HepG2 (cell line): ENCODE measurements around the gene TPD52L2. TPM values are rescaled to one million over a fixed set of nuclear protein-coding genes. Genes with fewer than 3 reads are reported as not detected.

Source experiments
- AHR ChIP-seq: IDR thresholded peaks from 2 replicates; pipeline ENCODE4 v1.6.1; 2018; ENCODE audit warnings: missing genetic modification reagents, missing compliant biosample characterization
- ATF3 ChIP-seq: sonication (generic); formaldehyde crosslinking; IDR thresholded peaks from 2 replicates; pipeline ENCODE4 v1.4.0; 2020; ENCODE audit warnings: missing genetic modification reagents
- GLMP ChIP-seq: sonication (generic); formaldehyde crosslinking; IDR thresholded peaks from 2 replicates; pipeline ENCODE4 v1.9.0; 2021; ENCODE audit warnings: missing genetic modification reagents, mild to moderate bottlenecking, borderline replicate concordance
- GPN1 ChIP-seq: sonication (generic); formaldehyde crosslinking; IDR thresholded peaks from 2 replicates; pipeline ENCODE4 v1.5.1; 2020; ENCODE audit warnings: missing genetic modification reagents, borderline replicate concordance
- HMG20B ChIP-seq: conservative IDR thresholded peaks from 2 replicates; pipeline ENCODE4 v1.6.1; 2016; ENCODE audit warnings: missing genetic modification reagents, missing compliant biosample characterization
- HNRNPK ChIP-seq: fragments of 200-400 bp; formaldehyde crosslinking; IDR thresholded peaks from 2 replicates; pipeline ENCODE4 v1.6.1; 2018; ENCODE audit warnings: low read length, low read depth, moderate library complexity, mild to moderate bottlenecking; ENCODE audit not compliant: poor library complexity, severe bottlenecking
- KDM3A ChIP-seq: IDR thresholded peaks from 2 replicates; pipeline ENCODE4 v1.6.1; 2018; ENCODE audit warnings: low read depth, missing compliant biosample characterization
- MED8 ChIP-seq: sonication (generic); formaldehyde crosslinking; IDR thresholded peaks from 2 replicates; pipeline ENCODE4 v1.8.1; 2023; ENCODE audit warnings: mild to moderate bottlenecking, missing genetic modification reagents; ENCODE audit not compliant: insufficient replicate concordance
- PCBP1 ChIP-seq: fragments of 200-400 bp; formaldehyde crosslinking; IDR thresholded peaks from 2 replicates; pipeline ENCODE4 v1.6.1; 2017; ENCODE audit warnings: mild to moderate bottlenecking, low read depth, low read length, borderline replicate concordance
- POLR2A ChIP-seq, 2 experiments: IDR thresholded peaks; 2 replicates each; pipeline ENCODE4 v1.6.1; 2011; ENCODE audit warnings: low read depth in 2 of 2, low read length in 2 of 2, mild to moderate bottlenecking in 1 of 2, moderate library complexity in 1 of 2; ENCODE audit not compliant: insufficient read depth in 1 of 2
- PRMT3 ChIP-seq: sonication (generic); formaldehyde crosslinking; IDR thresholded peaks from 2 replicates; pipeline ENCODE4 v1.8.1; 2022; ENCODE audit warnings: low read depth, mild to moderate bottlenecking, moderate library complexity, missing genetic modification reagents, borderline replicate concordance
- RBM39 ChIP-seq: fragments of 200-400 bp; formaldehyde crosslinking; IDR thresholded peaks from one replicate; pipeline ENCODE4 v1.6.1; 2018; ENCODE audit warnings: antibody characterized with exemption, mild to moderate bottlenecking, low read depth, low read length; ENCODE audit not compliant: poor library complexity, severe bottlenecking
- SIX1 ChIP-seq: sonication (generic); formaldehyde crosslinking; IDR thresholded peaks from 2 replicates; pipeline ENCODE4 v1.4.0; 2020; ENCODE audit warnings: missing genetic modification reagents, borderline replicate concordance
- SMARCC2 ChIP-seq: fragments of 450-650 bp; IDR thresholded peaks from 2 replicates; pipeline ENCODE4 v1.6.1; 2017; ENCODE audit warnings: antibody characterized with exemption, mild to moderate bottlenecking
- SMARCE1 ChIP-seq: fragments of 450-650 bp; IDR thresholded peaks from 2 replicates; pipeline ENCODE4 v1.6.1; 2017; ENCODE audit warnings: borderline replicate concordance
- USF2 ChIP-seq, 2 experiments: sonication (generic) in 1 of 2; formaldehyde crosslinking in 1 of 2; IDR thresholded peaks; 2 replicates each; pipeline versions ENCODE4 v1.5.1 to v1.6.1; 2011 to 2020; ENCODE audit warnings: borderline replicate concordance in 1 of 2, low read depth in 1 of 2, low read length in 1 of 2, mild to moderate bottlenecking in 1 of 2, missing genetic modification reagents in 1 of 2, moderate library complexity in 1 of 2
- ZMYM2 ChIP-seq: sonication (generic); formaldehyde crosslinking; IDR thresholded peaks from 2 replicates; pipeline ENCODE4 v1.8.0; 2022; ENCODE audit warnings: mild to moderate bottlenecking, missing genetic modification reagents
- ZNF224 ChIP-seq: sonication (generic); formaldehyde crosslinking; IDR thresholded peaks from 2 replicates; pipeline ENCODE4 v1.5.0; 2020; ENCODE audit warnings: mild to moderate bottlenecking, missing genetic modification reagents
- ZNF446 ChIP-seq: sonication (generic); formaldehyde crosslinking; IDR thresholded peaks from 2 replicates; pipeline ENCODE4 v1.5.0; 2020; ENCODE audit warnings: mild to moderate bottlenecking, missing genetic modification reagents
- ZNF574 ChIP-seq: sonication (generic); formaldehyde crosslinking; IDR thresholded peaks from 2 replicates; pipeline ENCODE4 v1.4.0; 2020; ENCODE audit warnings: missing genetic modification reagents
- ZNF607 ChIP-seq: sonication (generic); formaldehyde crosslinking; IDR thresholded peaks from 2 replicates; pipeline ENCODE4 v1.5.1; 2020; ENCODE audit warnings: missing genetic modification reagents, mild to moderate bottlenecking, borderline replicate concordance
- ZSCAN22 ChIP-seq: sonication (generic); formaldehyde crosslinking; IDR thresholded peaks from 2 replicates; pipeline ENCODE4 v1.4.0; 2020; ENCODE audit warnings: mild to moderate bottlenecking, missing genetic modification reagents
- polyA plus RNA-seq, 8 experiments: library from polyadenylated mRNA; depleted of rRNA in 3 of 8; stranded (reverse) in 7 of 8; unstranded in 1 of 8; fragments of >200 nt; fragmentation: Illumina TruSeq in 4 of 8; extraction: Trizol in 4 of 8; gene quantifications; 2 replicates each; pipeline versions ENCODE4 v1.2.1 to v1.2.3, GENCODE V29; 2011 to 2016; ENCODE audit warnings: low read depth in 4 of 8, missing spikeins in 1 of 8, mixed read lengths in 1 of 8; ENCODE audit not compliant: insufficient read depth in 1 of 8
- total RNA-seq, 5 experiments: library from RNA; depleted of rRNA; stranded (reverse); fragments of >200 nt; fragmentation: Illumina TruSeq; extraction: Trizol; gene quantifications; 2 replicates each; pipeline ENCODE4 v1.2.3, GENCODE V29; 2016; ENCODE audit warnings: low read depth in 1 of 5

TPD52L2 gene
- total and polyA plus RNA-seq, 2 of the 13 experiments (the other 11 are each of a cell fraction or from before 2014, with no cell fraction given): 156 to 184 TPM

GRCh38 chr20:63831993-63832686 is 32.9 kb upstream of the TPD52L2 start (continued):
- TF ChIP-seq PRMT3 (CRISPR knock-in tag): no peak
- no peak for TF ChIP-seq ZNF446
- no peak for TF ChIP-seq PCBP1
- TF ChIP-seq AHR (CRISPR knock-in tag): no peak
- TF ChIP-seq USF2 (IDR thresholded peaks at IDR 0.05; ENCODE audit: low read depth, low read length): no peak
- no peak for TF ChIP-seq USF2 (CRISPR knock-in tag; IDR thresholded peaks at IDR 0.05; ENCODE audit: borderline replicate concordance)
- no peak for TF ChIP-seq SIX1
- TF ChIP-seq POLR2A (IDR thresholded peaks at IDR 0.05; ENCODE audit: insufficient read depth in 1 of 2, low read depth in 2 of 2, low read length in 2 of 2): no peak; a peak in 1 of 4 replicates
- TF ChIP-seq KDM3A (CRISPR knock-in tag): peak; percentile 58; the same call in 1 of the 2 replicates
- TF ChIP-seq ZNF224 (CRISPR knock-in tag): peak; percentile 72; the same call in 1 of the 2 replicates
- peak; percentile 66 for TF ChIP-seq MED8 (CRISPR knock-in tag)
- peak; percentile 27 for TF ChIP-seq HNRNPK
- TF ChIP-seq ZNF607 (CRISPR knock-in tag): 0 out of 2 replicates have a peak, but pooled peaks have one; percentile 74
- TF ChIP-seq GLMP: no peak
- no peak for TF ChIP-seq HMG20B
- TF ChIP-seq SMARCC2: no peak
- peak; percentile 80 for TF ChIP-seq RBM39
- peak; percentile 84 for TF ChIP-seq ZMYM2 (CRISPR knock-in tag)
- TF ChIP-seq SMARCE1: no peak
- TF ChIP-seq ZSCAN22 (CRISPR knock-in tag): no peak
- no peak for TF ChIP-seq GPN1
- peak; percentile 23; the same call in 1 of the 2 replicates for TF ChIP-seq ZNF574 (CRISPR knock-in tag)
- TF ChIP-seq ATF3 (CRISPR knock-in tag): no peak; the same call in 1 of the 2 replicates
